Suprapubic skin (tissue), 4 donors: ENCODE data around the gene FAM163B. TPM values are rescaled to one million over a fixed set of nuclear protein-coding genes. Genes with fewer than 3 reads are reported as not detected.

ENCODE experiments used
- DNase-seq, 2 donors: peaks; one replicate each; pipeline ENCODE4 v3.0.0-alpha.2; 2019; ENCODE audit warnings: low spot score in 2 of 2
- H3K27ac ChIP-seq: fragments of 200-600 bp; sonication (generic); one replicate; pipeline ENCODE4 v1.5.1; 2019
- H3K27me3 ChIP-seq: fragments of 200-600 bp; sonication (generic); one replicate; pipeline ENCODE4 v1.5.1; 2019
- H3K36me3 ChIP-seq: fragments of 200-600 bp; sonication (generic); one replicate; pipeline ENCODE4 v1.5.1; 2019
- H3K4me1 ChIP-seq: fragments of 200-600 bp; sonication (generic); one replicate; pipeline ENCODE4 v1.5.1; 2019
- H3K4me3 ChIP-seq: fragments of 200-600 bp; sonication (generic); one replicate; pipeline ENCODE4 v1.5.1; 2019; ENCODE audit warnings: mild to moderate bottlenecking
- H3K9me3 ChIP-seq: fragments of 200-600 bp; sonication (generic); one replicate; pipeline ENCODE4 v1.5.1; 2019
- EP300 ChIP-seq: sonication (generic); formaldehyde crosslinking; IDR thresholded peaks from one replicate; pipeline ENCODE4 v1.6.1; 2017; ENCODE audit warnings: antibody characterized with exemption
- POLR2A ChIP-seq, 2 donors: fragments of 450-650 bp; IDR thresholded peaks; one replicate each; pipeline ENCODE4 v1.6.1; 2017; ENCODE audit warnings: antibody characterized with exemption in 2 of 2, mild to moderate bottlenecking in 2 of 2, moderate library complexity in 2 of 2
- POLR2AphosphoS5 ChIP-seq, 3 donors: sonication (generic); formaldehyde crosslinking; IDR thresholded peaks; one replicate each; pipeline ENCODE4 v1.6.1; 2017; ENCODE audit warnings: antibody characterized with exemption in 3 of 3
- WGBS: methylation state at CpG from one replicate; pipeline ENCODE4 v1.1.5; 2018; 5-methylcytosine and 5-hydroxymethylcytosine counted together
- total RNA-seq, 4 donors: library from RNA; depleted of rRNA; stranded (reverse); fragments of >200 nt; gene quantifications; one replicate each; pipeline ENCODE4 v1.1.0, GENCODE V29; 2016
- TF ChIP-seq, protein P1 (sequence below), 2 donors: fragments of 200-600 bp in 1 of 2; fragments of 450-650 bp in 1 of 2; sonication (generic) in 1 of 2; IDR thresholded peaks; one replicate each; pipeline ENCODE4 v1.5.1; 2016 to 2019; ENCODE audit warnings: antibody characterized with exemption in 2 of 2, mild to moderate bottlenecking in 1 of 2, moderate library complexity in 1 of 2

Gene FAM163B
- total RNA-seq, 4 donors from 2014 or later: not detected

DNA sequence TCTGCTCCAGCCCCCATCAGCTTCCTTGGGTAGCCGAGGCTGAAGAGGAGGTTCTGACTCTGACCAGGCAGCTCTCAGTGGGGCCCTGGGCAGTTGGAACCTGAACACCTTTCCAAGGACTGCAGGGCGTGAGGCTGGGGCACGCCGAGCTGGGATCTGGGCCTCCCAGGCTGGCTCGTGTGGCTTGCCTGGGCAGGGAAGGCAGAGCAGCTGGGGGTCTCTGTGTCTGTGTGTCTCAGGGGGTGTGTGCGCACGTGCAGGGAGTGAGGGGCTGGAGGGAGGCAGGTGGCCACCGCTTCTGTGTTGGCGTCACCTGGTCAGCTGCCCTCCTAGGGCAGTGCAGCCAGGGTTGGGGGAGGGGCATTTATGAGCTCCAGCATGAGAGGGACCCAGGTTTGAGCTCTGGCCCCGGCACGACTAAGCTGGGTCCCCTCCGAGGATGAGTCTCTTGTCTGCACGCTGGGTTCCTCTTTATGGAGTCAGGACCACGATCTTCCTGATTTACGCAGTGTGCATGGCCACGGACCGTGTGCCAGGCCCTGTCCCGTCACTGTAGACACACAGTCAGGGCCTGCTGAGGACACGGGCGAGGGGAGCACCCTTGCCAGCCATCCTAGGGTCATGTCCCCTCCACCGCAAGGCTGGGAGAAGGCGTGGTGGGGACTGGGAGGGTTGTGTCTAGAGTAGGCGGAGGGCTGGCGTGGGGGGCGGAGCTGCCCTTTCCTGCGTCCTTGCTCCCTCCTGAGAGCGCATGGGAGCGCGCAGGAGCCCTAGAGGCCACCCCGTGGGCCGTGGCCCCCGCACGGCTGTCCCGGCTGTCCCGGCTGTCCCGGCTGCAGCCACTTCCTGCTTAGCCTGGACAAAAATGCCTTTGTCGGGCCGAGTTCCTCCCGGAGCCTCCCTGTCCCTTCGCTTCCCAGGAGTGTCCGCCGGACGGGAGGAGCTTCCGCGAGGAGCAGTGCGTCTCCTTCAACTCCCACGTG is 70.0 kb downstream of the FAM163B start:
- Histone ChIP-seq H3K4me3 (peak overlapping the region; percentile 20), H3K4me1 (peaks cover 31% of the 10 kb centered on the region), H3K36me3 (no peaks in the 10 kb centered on the region), H3K27me3 (peaks cover 21% of the 10 kb centered on the region), H3K27ac (no peak overlapping the region), H3K9me3 (no peaks in the 10 kb centered on the region)
- WGBS: 43% methylated on average over 21 of the region's 47 CpGs
- no peak for TF ChIP-seq EP300
- no peak for TF ChIP-seq POLR2AphosphoS5 (IDR thresholded peaks at IDR 0.05)
- no peak for TF ChIP-seq POLR2A (IDR thresholded peaks at IDR 0.05)
- TF ChIP-seq, protein P1, sequence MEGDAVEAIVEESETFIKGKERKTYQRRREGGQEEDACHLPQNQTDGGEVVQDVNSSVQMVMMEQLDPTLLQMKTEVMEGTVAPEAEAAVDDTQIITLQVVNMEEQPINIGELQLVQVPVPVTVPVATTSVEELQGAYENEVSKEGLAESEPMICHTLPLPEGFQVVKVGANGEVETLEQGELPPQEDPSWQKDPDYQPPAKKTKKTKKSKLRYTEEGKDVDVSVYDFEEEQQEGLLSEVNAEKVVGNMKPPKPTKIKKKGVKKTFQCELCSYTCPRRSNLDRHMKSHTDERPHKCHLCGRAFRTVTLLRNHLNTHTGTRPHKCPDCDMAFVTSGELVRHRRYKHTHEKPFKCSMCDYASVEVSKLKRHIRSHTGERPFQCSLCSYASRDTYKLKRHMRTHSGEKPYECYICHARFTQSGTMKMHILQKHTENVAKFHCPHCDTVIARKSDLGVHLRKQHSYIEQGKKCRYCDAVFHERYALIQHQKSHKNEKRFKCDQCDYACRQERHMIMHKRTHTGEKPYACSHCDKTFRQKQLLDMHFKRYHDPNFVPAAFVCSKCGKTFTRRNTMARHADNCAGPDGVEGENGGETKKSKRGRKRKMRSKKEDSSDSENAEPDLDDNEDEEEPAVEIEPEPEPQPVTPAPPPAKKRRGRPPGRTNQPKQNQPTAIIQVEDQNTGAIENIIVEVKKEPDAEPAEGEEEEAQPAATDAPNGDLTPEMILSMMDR (IDR thresholded peaks at IDR 0.05): no peak
- DNase-seq: no peak

DNA sequence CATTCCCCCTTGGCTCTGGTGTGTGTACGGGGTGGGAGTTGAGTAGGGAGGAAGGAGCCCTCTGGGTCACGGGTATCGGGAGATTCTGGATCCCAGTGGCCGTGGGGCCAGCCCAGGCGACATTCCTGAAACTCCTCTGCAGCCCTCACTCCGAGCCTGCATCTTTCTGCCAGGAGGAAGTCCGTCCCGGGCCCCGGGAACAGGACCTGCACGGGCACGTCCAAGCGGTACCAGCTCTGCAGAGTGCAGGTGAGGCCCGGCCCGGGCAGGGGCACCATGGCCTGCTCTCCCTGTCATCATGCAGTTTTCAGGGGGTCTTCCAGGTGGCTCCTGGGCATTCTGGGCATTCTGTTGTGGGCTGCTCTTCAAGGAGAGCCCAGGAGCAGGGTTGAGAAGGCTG is 71.0 kb downstream of the FAM163B start:
- Histone ChIP-seq H3K4me3 (no peak overlapping the region), H3K36me3 (no peaks in the 10 kb centered on the region), H3K9me3 (no peaks in the 10 kb centered on the region), H3K4me1 (peaks cover 38% of the 10 kb centered on the region), H3K27me3 (peaks cover 31% of the 10 kb centered on the region), H3K27ac (no peak overlapping the region)
- WGBS: no CpG with 5 or more reads among the region's 14 CpGs
- no peak for DNase-seq
- TF ChIP-seq POLR2A (IDR thresholded peaks at IDR 0.05) (no peak), POLR2AphosphoS5 (IDR thresholded peaks at IDR 0.05) (no peak), EP300 (no peak)
- TF ChIP-seq, protein P1 (IDR thresholded peaks at IDR 0.05): no peak

DNA sequence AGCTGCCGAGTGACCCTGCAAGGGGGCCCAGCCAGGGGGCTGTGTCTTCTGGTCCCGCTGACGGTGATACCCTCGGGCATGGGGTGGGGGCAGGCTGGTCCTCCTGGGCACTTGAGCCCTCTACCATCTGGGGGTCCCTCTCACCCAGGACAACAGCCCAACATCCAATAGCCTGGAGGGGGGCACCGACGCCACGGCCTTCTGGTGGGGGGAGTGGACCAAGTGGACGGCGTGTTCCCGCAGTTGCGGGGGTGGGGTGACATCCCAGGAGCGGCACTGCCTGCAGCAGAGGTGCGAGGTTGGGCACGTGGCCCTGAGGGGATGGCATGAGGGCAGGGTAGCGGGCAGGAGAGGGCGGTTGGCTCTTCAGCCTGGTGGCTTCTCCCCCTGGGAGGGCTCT is 71.9 kb downstream of the FAM163B start:
- 97% methylated on average over 9 of the region's 16 CpGs for WGBS
- Histone ChIP-seq H3K36me3 (no peaks in the 10 kb centered on the region), H3K27ac (no peak overlapping the region), H3K9me3 (no peaks in the 10 kb centered on the region), H3K27me3 (peaks cover 37% of the 10 kb centered on the region), H3K4me1 (peaks cover 38% of the 10 kb centered on the region), H3K4me3 (no peak overlapping the region)
- TF ChIP-seq POLR2AphosphoS5 (IDR thresholded peaks at IDR 0.05) (no peak), EP300 (no peak), POLR2A (IDR thresholded peaks at IDR 0.05) (no peak)
- TF ChIP-seq, protein P1 (IDR thresholded peaks at IDR 0.05): no peak
- DNase-seq: no peak

DNA sequence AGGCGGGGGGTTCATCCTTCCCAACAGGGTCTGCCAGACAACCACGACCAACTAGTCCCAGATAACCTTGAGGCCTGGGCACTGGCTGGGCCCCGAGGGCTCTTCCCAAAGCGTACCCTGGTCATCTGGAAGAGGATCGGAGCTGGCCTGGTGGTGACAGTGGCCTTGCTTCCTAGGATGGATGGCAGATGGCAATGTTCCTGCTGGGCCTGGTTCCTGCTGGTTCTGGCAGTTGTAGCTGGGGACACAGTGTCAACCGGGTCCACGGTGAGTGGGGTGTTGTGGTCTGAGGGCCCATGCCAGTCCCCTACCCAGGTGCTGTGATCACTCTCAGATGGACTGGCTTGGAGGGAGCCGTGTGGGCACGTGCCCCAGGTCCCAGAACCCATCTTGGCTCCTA is 72.7 kb downstream of the FAM163B start:
- TF ChIP-seq, protein P1 (IDR thresholded peaks at IDR 0.05): no peak
- TF ChIP-seq EP300 (no peak), POLR2AphosphoS5 (IDR thresholded peaks at IDR 0.05) (no peak), POLR2A (IDR thresholded peaks at IDR 0.05) (no peak)
- H3K9me3 ChIP-seq: no peaks in the 10 kb centered on the region
- 93% methylated on average over 3 of the region's 9 CpGs for WGBS
- no peak for DNase-seq
- H3K4me3 ChIP-seq: no peak overlapping the region
- peaks cover 44% of the 10 kb centered on the region for H3K27me3 ChIP-seq
- H3K4me1 ChIP-seq: peaks cover 38% of the 10 kb centered on the region
- no peaks in the 10 kb centered on the region for H3K36me3 ChIP-seq
- no peak overlapping the region for H3K27ac ChIP-seq

DNA sequence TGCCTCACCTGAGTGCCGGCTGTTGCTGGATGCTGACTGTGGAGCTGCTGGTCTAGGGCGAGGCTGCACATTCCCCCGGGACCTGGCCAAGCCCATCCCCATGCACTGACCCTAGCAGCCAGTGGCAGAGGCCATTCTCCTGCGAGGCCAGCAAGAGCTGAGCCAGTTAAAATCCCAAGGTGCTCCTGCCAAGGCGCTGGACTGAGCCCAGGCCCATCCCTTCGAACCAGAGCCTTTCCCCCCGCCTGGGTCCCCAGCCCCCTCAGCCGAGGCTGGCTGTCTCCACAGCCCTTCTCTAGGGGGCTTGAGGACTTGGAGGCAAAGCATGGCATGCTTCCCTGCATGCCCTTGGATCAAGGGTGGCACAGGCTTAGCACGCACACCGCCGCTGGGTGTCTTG is 73.1 kb downstream of the FAM163B start:
- Histone ChIP-seq H3K27ac (no peak overlapping the region), H3K36me3 (no peaks in the 10 kb centered on the region), H3K9me3 (no peaks in the 10 kb centered on the region), H3K4me3 (no peak overlapping the region), H3K27me3 (peaks cover 49% of the 10 kb centered on the region), H3K4me1 (peaks cover 38% of the 10 kb centered on the region)
- DNase-seq: no peak
- 80% methylated on average over 7 of the region's 11 CpGs for WGBS
- TF ChIP-seq POLR2AphosphoS5 (IDR thresholded peaks at IDR 0.05) (no peak), EP300 (no peak), POLR2A (IDR thresholded peaks at IDR 0.05) (no peak)
- TF ChIP-seq, protein P1 (IDR thresholded peaks at IDR 0.05): no peak
